Hepatocyte (in vitro differentiated cells): ENCODE data around the gene EHBP1L1.

Experiments used
- EZH2 ChIP-seq: fragments of 200-600 bp; sonication (generic); IDR thresholded peaks from 2 replicates; pipeline ENCODE4 v1.6.1; 2016; ENCODE audit warnings: antibody characterized with exemption, mild to moderate bottlenecking, borderline replicate concordance
- TF ChIP-seq, protein P1 (sequence below): fragments of 200-600 bp; sonication (generic); IDR thresholded peaks from 2 replicates; pipeline ENCODE4 v1.5.1; 2016; ENCODE audit warnings: antibody characterized with exemption, mild to moderate bottlenecking; ENCODE audit not compliant: poor library complexity

DNA sequence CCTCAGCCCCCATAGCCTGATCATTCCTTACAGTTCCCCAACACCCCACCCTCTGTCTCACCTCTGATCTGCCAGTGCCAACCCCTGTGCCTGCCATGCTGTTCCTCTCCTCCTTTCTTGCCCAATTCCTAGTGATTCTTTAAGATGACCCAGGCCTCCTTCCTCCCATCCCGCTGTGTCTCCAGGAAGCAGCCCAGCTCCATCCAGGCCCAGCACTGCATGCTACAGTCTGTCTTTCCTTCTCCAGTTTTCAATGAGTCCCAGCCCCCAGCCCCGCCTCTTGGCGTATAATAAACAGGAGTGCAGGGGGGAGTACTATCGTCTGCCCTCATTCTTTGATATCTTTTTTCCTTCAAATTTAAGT lies 30.0 kb upstream of the EHBP1L1 start:
- TF ChIP-seq, protein P1, sequence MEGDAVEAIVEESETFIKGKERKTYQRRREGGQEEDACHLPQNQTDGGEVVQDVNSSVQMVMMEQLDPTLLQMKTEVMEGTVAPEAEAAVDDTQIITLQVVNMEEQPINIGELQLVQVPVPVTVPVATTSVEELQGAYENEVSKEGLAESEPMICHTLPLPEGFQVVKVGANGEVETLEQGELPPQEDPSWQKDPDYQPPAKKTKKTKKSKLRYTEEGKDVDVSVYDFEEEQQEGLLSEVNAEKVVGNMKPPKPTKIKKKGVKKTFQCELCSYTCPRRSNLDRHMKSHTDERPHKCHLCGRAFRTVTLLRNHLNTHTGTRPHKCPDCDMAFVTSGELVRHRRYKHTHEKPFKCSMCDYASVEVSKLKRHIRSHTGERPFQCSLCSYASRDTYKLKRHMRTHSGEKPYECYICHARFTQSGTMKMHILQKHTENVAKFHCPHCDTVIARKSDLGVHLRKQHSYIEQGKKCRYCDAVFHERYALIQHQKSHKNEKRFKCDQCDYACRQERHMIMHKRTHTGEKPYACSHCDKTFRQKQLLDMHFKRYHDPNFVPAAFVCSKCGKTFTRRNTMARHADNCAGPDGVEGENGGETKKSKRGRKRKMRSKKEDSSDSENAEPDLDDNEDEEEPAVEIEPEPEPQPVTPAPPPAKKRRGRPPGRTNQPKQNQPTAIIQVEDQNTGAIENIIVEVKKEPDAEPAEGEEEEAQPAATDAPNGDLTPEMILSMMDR = no peak
- TF ChIP-seq EZH2 = no peak
